ENCODE data around the gene TMEM8B. TPM values are rescaled to one million over a fixed set of nuclear protein-coding genes. Genes with fewer than 3 reads are reported as not detected.
A peak's percentile ranks its signal among the peaks of the same experiment; 100 is the strongest.
"Not testable (repeated sequence)": the region's sequence is repeated elsewhere in the genome, so short reads cannot be mapped to it uniquely, and the experiment has no call there.

The TMEM8B gene
- total RNA-seq, 2 donors from 2014 or later = 14.6 to 24.2 TPM

GRCh38 chr9:35870351-35870923 lies 41.4 kb downstream of the TMEM8B start, which contains the start of gene OR13J1:
OR13J1 (minus strand) TSS chr9:35870401; CDS start chr9:35870401, 0 bp downstream.
- TF ChIP-seq CTCF (IDR thresholded peaks at IDR 0.05) = no peak
- H3K9me3 ChIP-seq = no peaks in the 10 kb centered on the region
- H3K27ac ChIP-seq = no peak within 1 kb of the TSS
- H3K36me3 ChIP-seq = no peaks in the 10 kb centered on the region
- H3K4me3 ChIP-seq = no peak within 1 kb of the TSS
- DNase-seq (ENCODE audit: low spot score) (no peak), ATAC-seq (ENCODE audit: insufficient number of reproducible peaks, low FRiP score, low read depth) (no peak)
- H3K4me1 ChIP-seq (ENCODE audit: control insufficient read depth in 1 of 2, low read depth in 2 of 2) = no peaks in the 10 kb centered on the region
- H3K27me3 ChIP-seq (replicated peaks; ENCODE audit: insufficient read depth) = peaks cover 4% of the 10 kb centered on the region

- Histone ChIP-seq H3K36me3 (no peaks in the 10 kb centered on the region), H3K27me3 (replicated peaks; ENCODE audit: insufficient read depth) (peaks cover 1% of the 10 kb centered on the region), H3K9me3 (no peaks in the 10 kb centered on the region), H3K4me1 (ENCODE audit: control insufficient read depth in 1 of 2, low read depth in 2 of 2) (no peaks in the 10 kb centered on the region), H3K4me3 (no peak overlapping the region), H3K27ac (no peak overlapping the region)
- no peak for TF ChIP-seq CTCF (IDR thresholded peaks at IDR 0.05)
- ATAC-seq (ENCODE audit: insufficient number of reproducible peaks, low FRiP score, low read depth) (no peak), DNase-seq (ENCODE audit: low spot score) (no peak)
Measured at GRCh38 chr9:35871545-35871944, 42.5 kb downstream of the TMEM8B start.

- Histone ChIP-seq H3K27me3 (replicated peaks; ENCODE audit: insufficient read depth) (no peaks in the 10 kb centered on the region), H3K36me3 (no peaks in the 10 kb centered on the region), H3K27ac (no peak overlapping the region), H3K9me3 (no peaks in the 10 kb centered on the region), H3K4me1 (ENCODE audit: control insufficient read depth in 1 of 2, low read depth in 2 of 2) (no peaks in the 10 kb centered on the region), H3K4me3 (no peak overlapping the region)
- DNase-seq (ENCODE audit: low spot score) = no peak
- ATAC-seq (ENCODE audit: insufficient number of reproducible peaks, low FRiP score, low read depth) = no peak
- TF ChIP-seq CTCF (IDR thresholded peaks at IDR 0.05) = no peak
Measured at GRCh38 chr9:35872505-35872904, 43.5 kb downstream of the TMEM8B start.

- no peaks in the 10 kb centered on the region for H3K4me1 ChIP-seq (ENCODE audit: control insufficient read depth in 1 of 2, low read depth in 2 of 2)
- no peaks in the 10 kb centered on the region for H3K27me3 ChIP-seq (replicated peaks; ENCODE audit: insufficient read depth)
- no peak overlapping the region for H3K4me3 ChIP-seq
- no peak overlapping the region for H3K27ac ChIP-seq
- DNase-seq (ENCODE audit: low spot score) (peak; percentile 46), ATAC-seq (ENCODE audit: insufficient number of reproducible peaks, low FRiP score, low read depth) (no peak)
- TF ChIP-seq CTCF (IDR thresholded peaks at IDR 0.05) = peak; percentile 96
- no peaks in the 10 kb centered on the region for H3K9me3 ChIP-seq
- no peaks in the 10 kb centered on the region for H3K36me3 ChIP-seq
Measured at GRCh38 chr9:35882263-35882848, 53.3 kb downstream of the TMEM8B start.

DNA sequence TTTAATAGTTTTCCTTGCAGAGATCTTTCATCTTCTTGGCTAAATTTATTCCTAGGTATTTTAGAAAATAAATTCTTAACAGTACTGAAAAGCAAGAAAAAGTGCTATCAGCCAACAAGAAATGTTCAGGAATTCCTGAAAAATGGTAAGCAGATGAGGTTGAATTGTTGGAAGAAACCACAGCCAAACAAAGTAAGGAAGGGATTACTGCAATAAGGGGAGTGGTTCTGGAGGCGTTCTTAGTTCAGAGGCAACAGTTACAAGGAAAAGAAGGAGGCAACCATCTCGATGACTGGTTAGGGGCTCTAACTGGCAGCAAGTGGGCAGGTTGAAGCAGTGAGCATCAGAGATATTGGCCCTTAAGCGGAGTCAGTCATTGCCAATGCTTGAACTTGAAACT lies 54.0 kb downstream of the TMEM8B start:
- Histone ChIP-seq H3K4me3 (no peak overlapping the region), H3K9me3 (no peaks in the 10 kb centered on the region), H3K27ac (no peak overlapping the region), H3K36me3 (no peaks in the 10 kb centered on the region), H3K27me3 (replicated peaks; ENCODE audit: insufficient read depth) (no peaks in the 10 kb centered on the region), H3K4me1 (ENCODE audit: control insufficient read depth in 1 of 2, low read depth in 2 of 2) (no peaks in the 10 kb centered on the region)
- no peak for TF ChIP-seq CTCF (IDR thresholded peaks at IDR 0.05)
- ATAC-seq (ENCODE audit: insufficient number of reproducible peaks, low FRiP score, low read depth) (no peak), DNase-seq (ENCODE audit: low spot score) (no peak)

DNA sequence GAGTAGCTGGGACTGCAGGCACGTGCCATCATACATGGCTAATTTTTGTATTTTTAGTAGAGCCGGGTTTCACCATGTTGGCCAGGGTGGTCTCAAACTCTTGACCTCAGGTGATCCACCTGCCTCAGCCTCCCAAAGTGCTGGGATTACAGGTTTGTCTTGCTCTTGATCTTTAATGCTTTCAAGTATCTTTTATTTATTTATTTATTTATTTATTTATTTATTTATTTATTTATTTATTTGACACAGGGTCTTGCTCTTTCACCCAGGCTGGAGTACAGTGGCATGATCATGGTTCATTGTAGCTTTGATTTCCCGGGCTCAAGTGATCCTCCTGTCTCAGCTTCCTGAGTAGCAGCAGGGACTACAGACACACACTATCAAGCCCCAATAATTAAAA lies 55.9 kb downstream of the TMEM8B start:
- H3K4me1 ChIP-seq (ENCODE audit: control insufficient read depth in 1 of 2, low read depth in 2 of 2); H3K36me3 ChIP-seq; ATAC-seq (ENCODE audit: insufficient number of reproducible peaks, low FRiP score, low read depth); H3K27me3 ChIP-seq (replicated peaks; ENCODE audit: insufficient read depth); H3K9me3 ChIP-seq; DNase-seq (ENCODE audit: low spot score); H3K4me3 ChIP-seq; H3K27ac ChIP-seq: not testable (repeated sequence)

Measured in thoracic aorta (tissue), 2 donors.